Type B pancreatic cell (in vitro differentiated cells): Measurements from ENCODE around the gene FAM20C. TPM values are rescaled to one million over a fixed set of nuclear protein-coding genes. Genes with fewer than 3 reads are reported as not detected.

Source experiments
- DNase-seq: peaks from one replicate; pipeline ENCODE4 v3.0.0; 2021; ENCODE audit warnings: mixed read lengths; ENCODE audit not compliant: unreplicated experiment; ENCODE audit errors: extremely low spot score
- H3K27ac Mint-ChIP-seq: 2 replicates; pipeline ENCODE4 v1.8.0; 2021; ENCODE audit warnings: mild to moderate bottlenecking, mixed read lengths
- H3K27me3 Mint-ChIP-seq: 2 replicates; pipeline ENCODE4 v1.8.0; 2021; ENCODE audit warnings: mixed read lengths
- H3K36me3 Mint-ChIP-seq: 2 replicates; pipeline ENCODE4 v1.8.0; 2021; ENCODE audit warnings: mixed read lengths
- H3K4me1 Mint-ChIP-seq: one replicate; pipeline ENCODE4 v1.8.0; 2021; ENCODE audit warnings: mixed read lengths; ENCODE audit not compliant: unreplicated experiment
- H3K4me3 Mint-ChIP-seq: 2 replicates; pipeline ENCODE4 v1.8.0; 2021; ENCODE audit warnings: mild to moderate bottlenecking, mixed read lengths
- H3K9me3 Mint-ChIP-seq: 2 replicates; pipeline ENCODE4 v1.8.0; 2021; ENCODE audit warnings: mixed read lengths
- CTCF ChIP-seq: fragments of 200-600 bp; sonication (generic); conservative IDR thresholded peaks from 2 replicates; pipeline ENCODE4 v1.5.0; 2021; ENCODE audit warnings: antibody characterized with exemption, mild to moderate bottlenecking
- total RNA-seq: library from RNA; stranded (reverse); gene quantifications from 2 replicates; pipeline ENCODE4 v1.2.1, GENCODE V29; 2021; ENCODE audit warnings: low replicate concordance

Gene FAM20C
- total RNA-seq, 1 donor from 2014 or later, result 18.1 TPM

- peak; percentile 58 for DNase-seq
- Mint-ChIP-seq H3K27me3 (peaks cover 8% of the 10 kb centered on the region), H3K27ac (no peak overlapping the region), H3K36me3 (no peaks in the 10 kb centered on the region), H3K9me3 (no peaks in the 10 kb centered on the region), H3K4me3 (no peak overlapping the region), H3K4me1 (peaks cover 4% of the 10 kb centered on the region)
- no peak for TF ChIP-seq CTCF
Measured at GRCh38 chr7:300048-300447, 107.7 kb downstream of the FAM20C start.

- H3K27ac Mint-ChIP-seq, result no peak overlapping the region
- no peak for TF ChIP-seq CTCF
- no peak overlapping the region for H3K4me3 Mint-ChIP-seq
- peaks cover 4% of the 10 kb centered on the region for H3K4me1 Mint-ChIP-seq
- no peaks in the 10 kb centered on the region for H3K9me3 Mint-ChIP-seq
- H3K36me3 Mint-ChIP-seq, result no peaks in the 10 kb centered on the region
- no peak for DNase-seq
- H3K27me3 Mint-ChIP-seq, result peaks cover 8% of the 10 kb centered on the region
Measured at GRCh38 chr7:300546-301290, 108.3 kb downstream of the FAM20C start.

- Mint-ChIP-seq H3K27ac (no peak overlapping the region), H3K27me3 (peaks cover 8% of the 10 kb centered on the region), H3K9me3 (no peaks in the 10 kb centered on the region), H3K4me1 (peaks cover 4% of the 10 kb centered on the region), H3K36me3 (no peaks in the 10 kb centered on the region), H3K4me3 (no peak overlapping the region)
- TF ChIP-seq CTCF, result no peak
- DNase-seq, result no peak
Measured at GRCh38 chr7:301291-302053, 109.1 kb downstream of the FAM20C start.

- no peak for DNase-seq
- no peak overlapping the region for H3K4me3 Mint-ChIP-seq
- no peak overlapping the region for H3K27ac Mint-ChIP-seq
- H3K27me3 Mint-ChIP-seq, result peaks cover 8% of the 10 kb centered on the region
- no peaks in the 10 kb centered on the region for H3K36me3 Mint-ChIP-seq
- peaks cover 4% of the 10 kb centered on the region for H3K4me1 Mint-ChIP-seq
- no peaks in the 10 kb centered on the region for H3K9me3 Mint-ChIP-seq
- TF ChIP-seq CTCF, result no peak
Measured at GRCh38 chr7:302054-302992, 110.0 kb downstream of the FAM20C start.

- no peaks in the 10 kb centered on the region for H3K9me3 Mint-ChIP-seq
- H3K4me3 Mint-ChIP-seq, result no peak overlapping the region
- no peak overlapping the region for H3K27ac Mint-ChIP-seq
- no peak for TF ChIP-seq CTCF
- peaks cover 8% of the 10 kb centered on the region for H3K27me3 Mint-ChIP-seq
- H3K4me1 Mint-ChIP-seq, result peaks cover 4% of the 10 kb centered on the region
- H3K36me3 Mint-ChIP-seq, result no peaks in the 10 kb centered on the region
- DNase-seq, result no peak
Measured at GRCh38 chr7:303425-303824, 111.1 kb downstream of the FAM20C start.
